Measurements from ENCODE around the gene CHCHD6. TPM values are rescaled to one million over a fixed set of nuclear protein-coding genes. Genes with fewer than 3 reads are reported as not detected.

Gene CHCHD6
- total and polyA plus RNA-seq, 4 donors, result 2.0 to 5.1 (median 3.9) TPM

DNA sequence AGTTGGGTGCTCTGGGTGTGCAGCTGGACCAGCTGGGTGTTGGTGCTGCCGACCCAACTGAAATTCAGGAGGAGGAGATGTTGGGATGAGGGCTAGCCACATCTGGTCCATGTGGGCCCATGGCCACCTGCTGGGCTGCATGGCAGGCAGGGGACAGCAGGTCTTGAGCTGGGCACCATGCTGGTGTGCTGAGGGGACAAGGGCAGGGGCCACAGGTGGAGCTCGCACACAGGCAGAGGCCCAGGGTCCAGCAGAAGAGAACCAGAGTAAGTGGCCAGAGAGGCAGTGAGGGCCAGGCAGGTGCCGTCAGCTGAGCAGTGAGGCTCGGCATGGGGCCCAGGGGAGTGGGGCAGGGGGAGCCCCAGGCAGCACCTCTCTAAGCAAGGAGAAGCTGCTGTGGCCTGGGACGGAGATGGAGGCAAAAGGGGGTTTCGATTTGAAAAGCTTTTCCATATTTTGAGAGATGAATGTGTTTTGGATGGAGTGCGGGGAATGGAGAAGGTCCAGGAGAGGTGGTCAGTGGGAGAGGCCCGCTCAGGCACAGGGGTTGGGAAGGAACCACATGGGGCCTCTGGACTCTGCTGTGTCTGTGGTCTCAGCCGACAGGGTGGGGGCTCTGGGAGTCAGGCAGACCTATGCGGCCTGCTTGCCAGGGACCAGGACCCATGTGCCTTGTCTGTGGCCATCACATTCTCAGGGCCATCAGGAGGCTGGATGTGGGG lies 248.4 kb downstream of the CHCHD6 start (continued):
- TF ChIP-seq, protein P1, sequence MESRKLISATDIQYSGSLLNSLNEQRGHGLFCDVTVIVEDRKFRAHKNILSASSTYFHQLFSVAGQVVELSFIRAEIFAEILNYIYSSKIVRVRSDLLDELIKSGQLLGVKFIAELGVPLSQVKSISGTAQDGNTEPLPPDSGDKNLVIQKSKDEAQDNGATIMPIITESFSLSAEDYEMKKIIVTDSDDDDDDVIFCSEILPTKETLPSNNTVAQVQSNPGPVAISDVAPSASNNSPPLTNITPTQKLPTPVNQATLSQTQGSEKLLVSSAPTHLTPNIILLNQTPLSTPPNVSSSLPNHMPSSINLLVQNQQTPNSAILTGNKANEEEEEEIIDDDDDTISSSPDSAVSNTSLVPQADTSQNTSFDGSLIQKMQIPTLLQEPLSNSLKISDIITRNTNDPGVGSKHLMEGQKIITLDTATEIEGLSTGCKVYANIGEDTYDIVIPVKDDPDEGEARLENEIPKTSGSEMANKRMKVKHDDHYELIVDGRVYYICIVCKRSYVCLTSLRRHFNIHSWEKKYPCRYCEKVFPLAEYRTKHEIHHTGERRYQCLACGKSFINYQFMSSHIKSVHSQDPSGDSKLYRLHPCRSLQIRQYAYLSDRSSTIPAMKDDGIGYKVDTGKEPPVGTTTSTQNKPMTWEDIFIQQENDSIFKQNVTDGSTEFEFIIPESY (IDR thresholded peaks at IDR 0.05), result no peak
- TF ChIP-seq RXRA (IDR thresholded peaks at IDR 0.05) (no peak), NR2F2 (IDR thresholded peaks at IDR 0.05) (no peak), HNF4G (IDR thresholded peaks at IDR 0.05) (no peak)

DNA sequence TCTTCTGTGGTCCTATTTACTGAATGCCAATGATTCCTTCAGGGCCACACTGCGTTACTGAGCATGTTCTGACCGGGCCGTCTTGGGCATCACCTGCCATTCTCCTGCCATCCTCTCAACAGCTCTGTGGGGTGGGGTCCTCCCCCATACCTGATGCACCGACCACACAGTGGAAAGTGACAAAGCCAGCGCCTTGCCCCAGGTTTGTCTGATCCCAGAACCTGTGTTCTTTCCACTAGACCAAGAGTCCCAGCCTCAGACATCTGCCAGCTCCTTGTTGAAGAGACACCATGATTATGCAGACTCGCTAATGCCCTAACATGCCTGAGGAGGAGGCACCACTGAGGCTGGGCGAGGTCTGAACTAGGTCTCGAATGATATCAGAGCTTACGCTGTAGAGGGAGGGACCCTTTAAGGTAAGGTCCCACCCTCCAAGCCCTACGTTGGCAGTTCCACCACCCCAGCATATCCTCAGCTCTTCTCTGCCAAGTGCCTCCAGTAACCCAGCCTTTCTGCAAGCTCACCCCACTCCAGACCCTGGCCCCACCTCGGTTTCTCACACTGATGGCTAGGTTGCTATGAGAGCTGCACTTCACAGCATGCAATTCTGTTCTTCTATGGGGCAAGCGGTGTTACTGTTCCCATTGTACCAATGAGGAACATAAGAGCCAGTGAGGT lies 249.1 kb downstream of the CHCHD6 start:
- Histone ChIP-seq H3K9me3 (ENCODE audit: control insufficient read depth in 4 of 4, low read length in 3 of 4) (no peaks in the 10 kb centered on the region), H3K27me3 (ENCODE audit: control insufficient read depth in 4 of 4, insufficient read depth in 4 of 4, low read length in 3 of 4) (no peaks in the 10 kb centered on the region), H3K9ac (ENCODE audit: low read depth in 1 of 2, low read length in 2 of 2) (no peak overlapping the region), H3K27ac (ENCODE audit: low read depth in 1 of 2, low read length in 2 of 2) (no peak overlapping the region), H3K36me3 (ENCODE audit: control insufficient read depth in 4 of 4, insufficient read depth in 3 of 4, low read depth in 1 of 4, low read length in 3 of 4) (no peaks in the 10 kb centered on the region), H3K4me3 (ENCODE audit: low read depth in 1 of 3, low read length in 3 of 3) (no peak overlapping the region), H3K4me1 (ENCODE audit: control insufficient read depth in 4 of 4, insufficient read depth in 4 of 4, low read length in 3 of 4) (peaks cover 0 to 4% (median 0%) of the 10 kb centered on the region in 4 donors)
- 95% methylated on average over 12 of the region's 12 CpGs for WGBS
- TF ChIP-seq GABPA (IDR thresholded peaks at IDR 0.05 in 1 of 2, conservative IDR thresholded peaks at IDR 0.05 in 1 of 2) (no peak), RXRA (IDR thresholded peaks at IDR 0.05) (no peak), YY1 (IDR thresholded peaks at IDR 0.05) (no peak), TAF1 (conservative IDR thresholded peaks at IDR 0.05) (no peak), EGR1 (IDR thresholded peaks at IDR 0.05; ENCODE audit: low read depth in 2 of 2) (no peak), HNF4G (IDR thresholded peaks at IDR 0.05) (no peak), JUND (IDR thresholded peaks at IDR 0.05) (no peak), HNF4A (conservative IDR thresholded peaks at IDR 0.05) (no peak), SP1 (IDR thresholded peaks at IDR 0.05) (no peak), RAD21 (IDR thresholded peaks at IDR 0.05) (no peak), FOXA1 (IDR thresholded peaks at IDR 0.05) (no peak), FOXA2 (IDR thresholded peaks at IDR 0.05) (no peak)
- TF ChIP-seq, protein P2, sequence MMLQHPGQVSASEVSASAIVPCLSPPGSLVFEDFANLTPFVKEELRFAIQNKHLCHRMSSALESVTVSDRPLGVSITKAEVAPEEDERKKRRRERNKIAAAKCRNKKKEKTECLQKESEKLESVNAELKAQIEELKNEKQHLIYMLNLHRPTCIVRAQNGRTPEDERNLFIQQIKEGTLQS (IDR thresholded peaks at IDR 0.05), result no peak
- TF ChIP-seq, protein P1 (IDR thresholded peaks at IDR 0.05), result no peak
- TF ChIP-seq, protein P3, sequence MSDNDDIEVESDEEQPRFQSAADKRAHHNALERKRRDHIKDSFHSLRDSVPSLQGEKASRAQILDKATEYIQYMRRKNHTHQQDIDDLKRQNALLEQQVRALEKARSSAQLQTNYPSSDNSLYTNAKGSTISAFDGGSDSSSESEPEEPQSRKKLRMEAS (IDR thresholded peaks at IDR 0.05), result no peak
- TF ChIP-seq, protein P4, sequence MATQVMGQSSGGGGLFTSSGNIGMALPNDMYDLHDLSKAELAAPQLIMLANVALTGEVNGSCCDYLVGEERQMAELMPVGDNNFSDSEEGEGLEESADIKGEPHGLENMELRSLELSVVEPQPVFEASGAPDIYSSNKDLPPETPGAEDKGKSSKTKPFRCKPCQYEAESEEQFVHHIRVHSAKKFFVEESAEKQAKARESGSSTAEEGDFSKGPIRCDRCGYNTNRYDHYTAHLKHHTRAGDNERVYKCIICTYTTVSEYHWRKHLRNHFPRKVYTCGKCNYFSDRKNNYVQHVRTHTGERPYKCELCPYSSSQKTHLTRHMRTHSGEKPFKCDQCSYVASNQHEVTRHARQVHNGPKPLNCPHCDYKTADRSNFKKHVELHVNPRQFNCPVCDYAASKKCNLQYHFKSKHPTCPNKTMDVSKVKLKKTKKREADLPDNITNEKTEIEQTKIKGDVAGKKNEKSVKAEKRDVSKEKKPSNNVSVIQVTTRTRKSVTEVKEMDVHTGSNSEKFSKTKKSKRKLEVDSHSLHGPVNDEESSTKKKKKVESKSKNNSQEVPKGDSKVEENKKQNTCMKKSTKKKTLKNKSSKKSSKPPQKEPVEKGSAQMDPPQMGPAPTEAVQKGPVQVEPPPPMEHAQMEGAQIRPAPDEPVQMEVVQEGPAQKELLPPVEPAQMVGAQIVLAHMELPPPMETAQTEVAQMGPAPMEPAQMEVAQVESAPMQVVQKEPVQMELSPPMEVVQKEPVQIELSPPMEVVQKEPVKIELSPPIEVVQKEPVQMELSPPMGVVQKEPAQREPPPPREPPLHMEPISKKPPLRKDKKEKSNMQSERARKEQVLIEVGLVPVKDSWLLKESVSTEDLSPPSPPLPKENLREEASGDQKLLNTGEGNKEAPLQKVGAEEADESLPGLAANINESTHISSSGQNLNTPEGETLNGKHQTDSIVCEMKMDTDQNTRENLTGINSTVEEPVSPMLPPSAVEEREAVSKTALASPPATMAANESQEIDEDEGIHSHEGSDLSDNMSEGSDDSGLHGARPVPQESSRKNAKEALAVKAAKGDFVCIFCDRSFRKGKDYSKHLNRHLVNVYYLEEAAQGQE (IDR thresholded peaks at IDR 0.05), result no peak
- TF ChIP-seq, protein P5, sequence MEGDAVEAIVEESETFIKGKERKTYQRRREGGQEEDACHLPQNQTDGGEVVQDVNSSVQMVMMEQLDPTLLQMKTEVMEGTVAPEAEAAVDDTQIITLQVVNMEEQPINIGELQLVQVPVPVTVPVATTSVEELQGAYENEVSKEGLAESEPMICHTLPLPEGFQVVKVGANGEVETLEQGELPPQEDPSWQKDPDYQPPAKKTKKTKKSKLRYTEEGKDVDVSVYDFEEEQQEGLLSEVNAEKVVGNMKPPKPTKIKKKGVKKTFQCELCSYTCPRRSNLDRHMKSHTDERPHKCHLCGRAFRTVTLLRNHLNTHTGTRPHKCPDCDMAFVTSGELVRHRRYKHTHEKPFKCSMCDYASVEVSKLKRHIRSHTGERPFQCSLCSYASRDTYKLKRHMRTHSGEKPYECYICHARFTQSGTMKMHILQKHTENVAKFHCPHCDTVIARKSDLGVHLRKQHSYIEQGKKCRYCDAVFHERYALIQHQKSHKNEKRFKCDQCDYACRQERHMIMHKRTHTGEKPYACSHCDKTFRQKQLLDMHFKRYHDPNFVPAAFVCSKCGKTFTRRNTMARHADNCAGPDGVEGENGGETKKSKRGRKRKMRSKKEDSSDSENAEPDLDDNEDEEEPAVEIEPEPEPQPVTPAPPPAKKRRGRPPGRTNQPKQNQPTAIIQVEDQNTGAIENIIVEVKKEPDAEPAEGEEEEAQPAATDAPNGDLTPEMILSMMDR (IDR thresholded peaks at IDR 0.05; ENCODE audit: low read depth, low read length, missing input control), result no peak
- no peak for DNase-seq (ENCODE audit: low spot score)

Data from liver (tissue), 9 donors.